ENCODE data around the gene DPH3. TPM values are rescaled to one million over a fixed set of nuclear protein-coding genes. Genes with fewer than 3 reads are reported as not detected.

The DPH3 gene
- total RNA-seq, 3 donors from 2014 or later, result 17.7 to 33.6 (median 21.0) TPM

DNA sequence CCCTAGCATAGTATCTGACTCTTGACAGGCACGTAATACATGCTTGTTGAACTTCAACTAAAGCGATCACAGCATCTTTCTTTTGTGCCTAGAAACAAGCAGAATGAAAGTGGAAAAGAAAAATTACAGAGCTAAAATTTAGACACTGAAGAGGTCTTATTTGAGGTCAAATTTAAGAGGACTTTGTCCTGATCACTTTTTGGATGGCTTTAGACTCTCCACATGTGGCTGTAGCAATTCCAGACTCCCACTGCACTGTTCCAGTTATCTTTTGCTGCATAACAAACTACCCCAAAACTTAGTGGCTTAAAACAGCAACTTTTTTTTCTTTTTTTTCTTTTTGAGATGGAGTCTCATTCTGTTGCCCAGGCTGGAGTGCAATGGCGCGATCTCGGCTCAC lies 23.5 kb downstream of the DPH3 start:
- peak overlapping the region in 1 of 2 donors; percentile 86 for H3K27ac ChIP-seq
- H3K4me1 ChIP-seq, result no peaks in the 10 kb centered on the region
- intact Hi-C loops (cut with DNase I; ENCODE audit: low total_unique reads), result no loop called here
- no peaks in the 10 kb centered on the region for H3K9me3 ChIP-seq
- no peak overlapping the region for H3K4me3 ChIP-seq
- no peak for TF ChIP-seq POLR2A (IDR thresholded peaks at IDR 0.05)
- TF ChIP-seq, protein P1, sequence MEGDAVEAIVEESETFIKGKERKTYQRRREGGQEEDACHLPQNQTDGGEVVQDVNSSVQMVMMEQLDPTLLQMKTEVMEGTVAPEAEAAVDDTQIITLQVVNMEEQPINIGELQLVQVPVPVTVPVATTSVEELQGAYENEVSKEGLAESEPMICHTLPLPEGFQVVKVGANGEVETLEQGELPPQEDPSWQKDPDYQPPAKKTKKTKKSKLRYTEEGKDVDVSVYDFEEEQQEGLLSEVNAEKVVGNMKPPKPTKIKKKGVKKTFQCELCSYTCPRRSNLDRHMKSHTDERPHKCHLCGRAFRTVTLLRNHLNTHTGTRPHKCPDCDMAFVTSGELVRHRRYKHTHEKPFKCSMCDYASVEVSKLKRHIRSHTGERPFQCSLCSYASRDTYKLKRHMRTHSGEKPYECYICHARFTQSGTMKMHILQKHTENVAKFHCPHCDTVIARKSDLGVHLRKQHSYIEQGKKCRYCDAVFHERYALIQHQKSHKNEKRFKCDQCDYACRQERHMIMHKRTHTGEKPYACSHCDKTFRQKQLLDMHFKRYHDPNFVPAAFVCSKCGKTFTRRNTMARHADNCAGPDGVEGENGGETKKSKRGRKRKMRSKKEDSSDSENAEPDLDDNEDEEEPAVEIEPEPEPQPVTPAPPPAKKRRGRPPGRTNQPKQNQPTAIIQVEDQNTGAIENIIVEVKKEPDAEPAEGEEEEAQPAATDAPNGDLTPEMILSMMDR (IDR thresholded peaks at IDR 0.05), result no peak
- DNase-seq (ENCODE audit: low spot score in 2 of 2), result no peak
- H3K36me3 ChIP-seq, result no peaks in the 10 kb centered on the region
- no peaks in the 10 kb centered on the region for H3K27me3 ChIP-seq

DNA sequence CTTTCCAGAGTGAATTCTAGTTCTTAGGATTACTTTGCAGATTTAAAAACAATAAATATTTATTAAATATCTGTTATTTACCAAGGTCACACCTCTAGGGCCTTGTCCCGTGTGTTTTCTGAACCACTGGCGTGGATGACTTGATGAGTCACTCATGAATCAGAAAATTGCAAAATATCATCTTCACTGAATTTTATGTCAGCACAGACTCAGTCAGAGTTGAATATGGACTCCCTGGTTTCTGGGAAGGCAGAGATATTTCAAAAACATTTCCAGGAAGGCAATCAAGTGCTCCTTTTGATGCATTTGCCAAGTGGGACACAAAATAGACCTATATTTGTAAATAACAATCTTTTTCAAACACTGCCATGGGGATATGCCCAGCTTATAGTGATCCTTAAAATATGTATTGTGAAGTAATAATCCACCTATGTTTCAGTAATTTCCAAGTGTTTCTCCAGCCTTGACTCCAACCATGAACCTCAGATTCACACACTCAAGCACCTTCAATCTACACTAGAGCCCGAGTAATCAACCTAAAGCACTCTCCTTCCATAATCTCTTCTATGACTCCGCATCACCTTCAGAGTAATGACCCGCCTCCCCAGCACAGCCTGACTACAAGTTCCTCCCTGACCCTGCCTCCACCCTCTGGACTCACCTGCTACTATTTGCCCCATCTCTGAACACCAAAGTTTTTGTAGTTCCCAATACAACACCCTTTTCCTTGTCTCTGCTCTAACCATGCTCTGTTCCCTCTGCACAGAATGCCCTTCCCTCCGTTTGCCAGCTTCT lies 24.3 kb downstream of the DPH3 start:
- Histone ChIP-seq H3K27me3 (no peaks in the 10 kb centered on the region), H3K27ac (peak overlapping the region; percentile 15 to 86), H3K4me3 (no peak overlapping the region), H3K4me1 (no peaks in the 10 kb centered on the region), H3K9me3 (no peaks in the 10 kb centered on the region), H3K36me3 (no peaks in the 10 kb centered on the region)
- intact Hi-C loops (cut with DNase I; ENCODE audit: low total_unique reads), result no loop called here
- DNase-seq (ENCODE audit: low spot score in 2 of 2), result no peak
- TF ChIP-seq POLR2AphosphoS5 (IDR thresholded peaks at IDR 0.05), result peak in 1 of 3 donors; percentile 34
- no peak for TF ChIP-seq POLR2A (IDR thresholded peaks at IDR 0.05)
- TF ChIP-seq, protein P1 (IDR thresholded peaks at IDR 0.05), result no peak

DNA sequence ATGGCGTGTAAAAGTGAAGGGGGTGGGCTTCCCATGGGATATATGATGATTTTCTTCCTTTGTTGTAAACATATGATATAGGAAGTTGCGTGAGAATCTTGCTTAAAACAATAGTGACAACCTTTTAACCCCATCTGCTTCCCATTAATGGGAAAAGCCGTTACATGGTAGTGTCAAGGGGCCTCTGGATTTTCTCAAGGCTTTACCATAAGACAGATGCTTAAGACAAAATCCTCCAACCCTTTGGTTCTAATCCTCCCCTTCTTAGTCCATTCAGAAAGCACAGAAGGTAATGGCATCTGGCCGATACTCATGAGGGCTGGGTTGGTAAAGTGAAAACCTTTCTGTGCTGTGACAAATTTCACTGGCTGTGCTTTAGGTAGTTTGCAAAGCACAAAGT lies 25.0 kb downstream of the DPH3 start:
- no peak overlapping the region for H3K4me3 ChIP-seq
- DNase-seq (ENCODE audit: low spot score in 2 of 2), result no peak
- H3K9me3 ChIP-seq, result no peaks in the 10 kb centered on the region
- H3K27me3 ChIP-seq, result no peaks in the 10 kb centered on the region
- H3K36me3 ChIP-seq, result no peaks in the 10 kb centered on the region
- H3K27ac ChIP-seq, result peak overlapping the region; percentile 15 to 82
- TF ChIP-seq, protein P1 (IDR thresholded peaks at IDR 0.05), result no peak
- TF ChIP-seq POLR2AphosphoS5 (IDR thresholded peaks at IDR 0.05) (no peak), POLR2A (IDR thresholded peaks at IDR 0.05) (no peak)
- intact Hi-C loops (cut with DNase I; ENCODE audit: low total_unique reads), result no loop called here
- H3K4me1 ChIP-seq, result no peaks in the 10 kb centered on the region

DNA sequence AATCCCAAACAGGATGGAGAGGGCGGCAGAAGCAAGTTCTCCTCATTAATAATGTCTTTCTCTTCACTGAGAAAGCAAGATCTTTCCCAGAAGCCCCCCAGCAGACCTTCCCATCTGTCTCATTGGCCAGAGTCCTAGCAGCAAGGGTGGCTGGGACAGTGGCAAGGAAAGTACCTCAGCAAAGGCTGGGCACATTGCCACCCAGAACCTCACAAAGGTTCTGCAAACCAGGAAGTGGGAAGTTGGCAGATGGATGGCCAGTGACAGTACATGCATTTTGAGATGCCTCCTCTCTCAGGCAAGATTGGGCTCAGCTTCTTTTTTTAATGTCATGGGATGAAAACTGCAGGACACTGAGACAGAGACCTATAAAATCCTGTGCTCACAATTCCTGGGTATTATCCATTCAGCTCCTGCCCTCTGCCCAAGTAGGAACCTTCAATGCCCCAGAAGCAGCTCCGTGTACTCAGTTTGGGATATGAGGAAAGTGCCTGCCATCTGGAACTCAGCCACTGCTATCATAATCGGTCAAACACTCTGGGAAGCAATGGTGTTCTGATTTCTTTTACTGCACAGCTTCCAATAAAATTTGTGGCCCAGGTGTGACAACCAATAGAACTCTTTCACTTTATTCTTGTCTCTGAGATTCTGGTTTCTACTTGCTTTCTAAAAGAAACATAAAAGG lies 25.5 kb downstream of the DPH3 start:
- Histone ChIP-seq H3K36me3 (no peaks in the 10 kb centered on the region), H3K4me3 (no peak overlapping the region), H3K27ac (peak overlapping the region; percentile 15 to 82), H3K27me3 (no peaks in the 10 kb centered on the region), H3K9me3 (no peaks in the 10 kb centered on the region), H3K4me1 (no peaks in the 10 kb centered on the region)
- TF ChIP-seq POLR2A (IDR thresholded peaks at IDR 0.05), result no peak
- TF ChIP-seq, protein P1 (IDR thresholded peaks at IDR 0.05), result no peak
- TF ChIP-seq POLR2AphosphoS5 (IDR thresholded peaks at IDR 0.05), result no peak
- no peak for DNase-seq (ENCODE audit: low spot score in 2 of 2)
- intact Hi-C loops (cut with DNase I; ENCODE audit: low total_unique reads), result no loop called here

DNA sequence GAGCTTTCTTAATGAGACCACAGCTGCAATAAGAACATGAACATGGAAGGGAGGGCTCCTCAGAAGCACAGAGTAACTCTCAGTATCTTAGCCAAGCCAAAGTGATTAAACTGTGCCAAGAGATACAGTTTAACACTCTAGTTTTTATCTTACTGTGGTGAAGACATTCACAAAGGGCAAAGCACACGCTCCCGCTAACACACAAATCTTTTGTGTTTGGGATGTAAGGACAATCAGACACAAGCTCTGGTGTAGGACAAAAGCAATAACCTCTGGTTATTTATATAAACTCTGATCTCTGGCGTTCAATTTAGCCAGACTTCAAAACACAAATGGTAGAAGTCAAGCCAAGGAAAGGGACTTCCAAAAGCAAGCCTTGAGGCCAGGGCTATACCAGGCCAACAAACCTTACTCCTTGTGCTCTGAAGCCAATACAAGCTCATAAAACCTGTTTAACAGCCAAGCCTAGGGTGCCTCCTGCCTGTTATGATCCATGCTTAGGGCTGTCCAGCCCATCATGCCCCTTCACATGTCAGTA lies 27.8 kb downstream of the DPH3 start:
- Histone ChIP-seq H3K4me3 (no peak overlapping the region), H3K4me1 (no peaks in the 10 kb centered on the region), H3K9me3 (no peaks in the 10 kb centered on the region), H3K27ac (peak overlapping the region in 1 of 2 donors; percentile 11), H3K36me3 (no peaks in the 10 kb centered on the region), H3K27me3 (no peaks in the 10 kb centered on the region)
- TF ChIP-seq POLR2AphosphoS5 (IDR thresholded peaks at IDR 0.05) (no peak), POLR2A (IDR thresholded peaks at IDR 0.05) (no peak)
- TF ChIP-seq, protein P1 (IDR thresholded peaks at IDR 0.05), result no peak
- no peak for DNase-seq (ENCODE audit: low spot score in 2 of 2)
- intact Hi-C loops (cut with DNase I; ENCODE audit: low total_unique reads), result no loop called here

Measured in breast epithelium (tissue), 4 donors.